Cardiac fibroblast (primary cell): ENCODE measurements around the gene REG4.
A peak's percentile ranks its signal among the peaks of the same experiment; 100 is the strongest.

Source experiments
- DNase-seq, 2 donors: peaks; one replicate each; pipeline versions ENCODE4 v3.0.0 to v3.0.0-alpha.2; 2010; ENCODE audit warnings: low read depth in 2 of 2
- H3K4me3 ChIP-seq, 2 donors: replicated peaks in 1 of 2; 1 replicate in 1 of 2; 2 replicates in 1 of 2; pipeline ENCODE4 v1.5.1; 2011; ENCODE audit warnings: low read depth in 2 of 2, low read length in 2 of 2, mild to moderate bottlenecking in 2 of 2, moderate library complexity in 1 of 2
- TF ChIP-seq, protein P1 (sequence below): IDR thresholded peaks from one replicate; pipeline ENCODE4 v1.5.1; 2011; ENCODE audit warnings: low read depth, mild to moderate bottlenecking, low read length, inconsistent platforms

REG4 gene

DNA sequence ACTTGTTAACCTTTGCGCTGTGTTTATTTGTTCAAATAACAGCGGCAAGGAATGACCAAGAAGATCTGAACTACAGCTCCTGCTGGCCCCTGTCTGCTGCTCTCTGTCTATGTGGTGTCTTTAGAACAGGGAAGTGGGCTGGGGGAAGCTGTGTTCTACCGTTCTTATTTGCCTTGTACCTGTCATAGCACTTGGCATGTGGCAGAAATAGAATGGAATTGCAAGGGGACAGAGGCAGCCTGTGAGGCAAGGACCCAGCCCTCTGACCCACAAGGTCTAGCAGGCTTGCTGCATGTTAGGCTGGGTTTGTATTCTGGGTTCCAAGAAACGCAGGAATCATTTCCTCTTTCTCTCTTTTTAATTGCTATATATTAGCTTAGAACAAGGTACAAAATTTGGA lies 63.2 kb downstream of the REG4 start:
- DNase-seq: no peak
- TF ChIP-seq, protein P1, sequence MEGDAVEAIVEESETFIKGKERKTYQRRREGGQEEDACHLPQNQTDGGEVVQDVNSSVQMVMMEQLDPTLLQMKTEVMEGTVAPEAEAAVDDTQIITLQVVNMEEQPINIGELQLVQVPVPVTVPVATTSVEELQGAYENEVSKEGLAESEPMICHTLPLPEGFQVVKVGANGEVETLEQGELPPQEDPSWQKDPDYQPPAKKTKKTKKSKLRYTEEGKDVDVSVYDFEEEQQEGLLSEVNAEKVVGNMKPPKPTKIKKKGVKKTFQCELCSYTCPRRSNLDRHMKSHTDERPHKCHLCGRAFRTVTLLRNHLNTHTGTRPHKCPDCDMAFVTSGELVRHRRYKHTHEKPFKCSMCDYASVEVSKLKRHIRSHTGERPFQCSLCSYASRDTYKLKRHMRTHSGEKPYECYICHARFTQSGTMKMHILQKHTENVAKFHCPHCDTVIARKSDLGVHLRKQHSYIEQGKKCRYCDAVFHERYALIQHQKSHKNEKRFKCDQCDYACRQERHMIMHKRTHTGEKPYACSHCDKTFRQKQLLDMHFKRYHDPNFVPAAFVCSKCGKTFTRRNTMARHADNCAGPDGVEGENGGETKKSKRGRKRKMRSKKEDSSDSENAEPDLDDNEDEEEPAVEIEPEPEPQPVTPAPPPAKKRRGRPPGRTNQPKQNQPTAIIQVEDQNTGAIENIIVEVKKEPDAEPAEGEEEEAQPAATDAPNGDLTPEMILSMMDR: no peak

DNA sequence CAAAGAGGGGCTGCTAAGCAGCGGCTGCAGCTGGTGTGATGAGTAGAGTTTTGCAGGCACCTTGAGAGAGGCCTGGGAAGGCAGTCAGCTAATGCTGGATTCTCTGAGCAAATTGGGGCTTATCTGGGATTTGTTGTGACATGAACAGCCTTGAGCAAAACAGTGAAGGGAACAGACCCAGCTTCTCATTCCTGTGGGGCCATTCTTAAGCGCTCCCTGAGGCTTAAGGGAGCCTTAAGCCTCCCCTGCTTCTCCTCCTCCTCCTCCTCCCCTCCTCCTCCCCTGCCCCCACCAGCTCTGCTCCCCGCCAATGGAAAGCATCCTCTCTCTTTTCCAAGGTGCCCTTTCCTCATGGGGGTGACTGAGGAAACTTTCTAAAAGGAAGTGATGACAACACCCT lies 63.8 kb downstream of the REG4 start:
- no peak overlapping the region for H3K4me3 ChIP-seq
- peak in 1 of 2 donors; percentile 19 for DNase-seq

More for the DNA sequence above, 63.2 kb downstream of the REG4 start:
- no peak overlapping the region for H3K4me3 ChIP-seq

DNA sequence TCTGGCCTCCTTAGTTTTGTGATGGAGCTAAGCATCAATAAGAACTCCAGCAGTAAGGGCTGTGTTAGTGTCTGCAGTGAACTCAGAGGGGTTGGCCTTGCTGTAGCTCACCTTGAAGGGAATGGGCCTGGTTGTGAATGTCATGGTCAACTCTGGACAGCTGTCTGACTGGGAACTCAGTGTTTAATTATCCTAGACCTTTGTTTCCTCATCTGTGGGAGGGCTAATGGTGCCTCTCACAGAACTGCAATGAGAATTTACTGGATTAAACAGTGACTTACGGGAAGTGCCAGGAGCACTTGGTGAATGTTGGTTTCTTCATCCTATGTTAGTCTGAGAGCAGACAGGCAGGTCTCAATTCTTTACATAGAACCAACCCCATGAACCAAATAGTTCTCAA lies 66.2 kb downstream of the REG4 start:
- TF ChIP-seq, protein P1: no peak
- no peak overlapping the region for H3K4me3 ChIP-seq

More for the DNA sequence above, 63.8 kb downstream of the REG4 start:
- TF ChIP-seq, protein P1: no peak

DNA sequence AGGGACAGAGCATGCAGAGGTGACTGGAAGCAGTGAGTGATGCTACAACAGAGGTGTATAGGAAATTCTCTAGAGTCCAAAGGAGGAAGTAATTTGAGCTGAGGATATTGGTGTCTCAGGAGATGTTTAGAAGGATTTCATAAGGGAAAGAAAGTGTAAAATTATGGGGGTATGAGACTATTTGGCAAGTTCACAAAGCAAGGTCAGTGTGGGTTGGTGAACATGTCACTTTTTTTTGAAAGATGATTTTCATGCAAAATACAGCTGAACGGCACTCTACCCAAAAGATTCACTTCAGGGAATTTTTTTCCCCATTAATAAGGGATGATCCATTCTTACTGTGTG lies 66.7 kb downstream of the REG4 start:
- no peak overlapping the region for H3K4me3 ChIP-seq
- TF ChIP-seq, protein P1: no peak
- DNase-seq: no peak

More for the DNA sequence above, 66.2 kb downstream of the REG4 start:
- DNase-seq: no peak
